GM21717 (cell line): ENCODE results near the gene FN3K.
"Not testable (repeated sequence)": the region's sequence is repeated elsewhere in the genome, so short reads cannot be mapped to it uniquely, and the experiment has no call there.

Experiments used
- ATAC-seq: cut with Tn5 transposase; IDR thresholded peaks from one replicate; pipeline ENCODE4 v1.9.1; 2021; ENCODE audit warnings: mild to moderate bottlenecking, moderate library complexity; ENCODE audit not compliant: unreplicated experiment

The FN3K gene

DNA sequence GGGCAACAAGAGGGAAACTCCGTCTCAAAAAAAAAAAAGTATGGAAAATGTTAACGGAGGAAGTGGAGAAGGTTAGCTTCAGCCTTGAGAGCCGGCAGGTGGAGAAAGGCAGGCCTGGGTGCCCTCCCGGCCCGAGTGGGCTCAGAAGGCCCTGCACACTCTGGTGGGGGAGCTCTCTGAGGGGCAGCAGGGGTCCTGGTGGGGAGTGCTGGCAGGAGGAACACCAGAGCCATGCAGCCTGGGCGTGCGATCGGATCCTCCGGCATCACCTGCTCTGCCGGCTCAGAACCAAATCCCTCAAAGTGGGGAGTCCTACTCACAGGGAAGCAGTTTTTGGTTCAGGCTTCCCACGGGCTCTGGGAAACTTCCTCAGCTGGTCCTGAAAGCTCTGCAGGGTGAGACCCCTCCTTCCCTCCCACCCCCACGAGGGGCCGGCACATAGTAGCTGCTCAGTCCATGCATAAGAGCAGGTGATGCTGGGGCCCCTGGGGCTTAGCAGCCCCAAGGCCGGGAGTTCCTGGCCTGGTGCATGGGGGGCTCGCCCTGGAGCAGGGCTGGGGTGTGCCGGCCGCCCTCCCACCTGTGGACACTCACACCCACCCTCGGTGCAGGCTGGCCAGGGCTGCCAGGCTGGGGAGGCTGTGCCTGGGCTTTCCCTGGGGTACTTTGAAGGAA, 1.2 kb downstream of the FN3K start:
- no peak for ATAC-seq

DNA sequence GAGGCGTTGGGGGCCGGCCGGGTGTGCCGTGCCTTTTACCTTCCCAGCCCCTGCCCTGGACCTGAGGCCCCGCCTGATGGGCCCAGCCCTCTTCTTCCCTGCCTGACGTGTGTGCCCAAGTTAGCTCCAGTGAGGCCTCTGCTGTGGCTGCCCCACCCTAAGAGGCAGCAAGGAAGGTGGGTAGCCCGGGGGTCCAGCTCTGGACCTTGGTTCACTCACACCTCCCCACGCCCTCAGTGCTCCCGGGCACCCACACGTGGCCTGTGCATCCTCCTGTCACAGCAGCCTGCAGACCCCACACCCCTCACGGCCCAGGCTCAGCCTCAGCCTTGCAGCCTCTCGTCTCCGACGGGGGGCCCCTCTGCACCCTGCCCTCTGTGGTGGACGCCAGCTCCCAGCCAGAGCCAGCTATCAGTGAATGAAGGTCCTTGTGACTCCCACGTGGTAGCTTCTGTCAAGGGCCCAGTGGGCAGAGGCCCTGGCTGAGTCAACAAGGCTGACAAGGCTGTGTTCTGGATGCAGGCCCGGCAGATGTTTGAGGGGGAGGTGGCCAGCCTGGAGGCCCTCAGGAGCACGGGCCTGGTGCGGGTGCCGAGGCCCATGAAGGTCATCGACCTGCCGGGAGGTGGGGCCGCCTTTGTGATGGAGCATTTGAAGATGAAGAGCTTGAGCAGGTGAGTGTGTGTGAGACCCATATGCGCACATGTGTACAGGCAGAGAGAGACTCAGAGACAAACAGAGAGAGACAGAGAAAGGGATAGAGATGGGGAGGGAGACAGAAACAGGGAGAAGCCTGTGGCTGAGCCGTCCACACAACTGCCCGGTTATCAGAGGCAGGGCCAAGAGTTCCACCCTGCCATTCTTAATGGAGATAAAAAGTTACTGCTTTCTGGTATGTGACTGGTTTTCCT, 2.8 kb downstream of the FN3K start:
- ATAC-seq, result no peak

DNA sequence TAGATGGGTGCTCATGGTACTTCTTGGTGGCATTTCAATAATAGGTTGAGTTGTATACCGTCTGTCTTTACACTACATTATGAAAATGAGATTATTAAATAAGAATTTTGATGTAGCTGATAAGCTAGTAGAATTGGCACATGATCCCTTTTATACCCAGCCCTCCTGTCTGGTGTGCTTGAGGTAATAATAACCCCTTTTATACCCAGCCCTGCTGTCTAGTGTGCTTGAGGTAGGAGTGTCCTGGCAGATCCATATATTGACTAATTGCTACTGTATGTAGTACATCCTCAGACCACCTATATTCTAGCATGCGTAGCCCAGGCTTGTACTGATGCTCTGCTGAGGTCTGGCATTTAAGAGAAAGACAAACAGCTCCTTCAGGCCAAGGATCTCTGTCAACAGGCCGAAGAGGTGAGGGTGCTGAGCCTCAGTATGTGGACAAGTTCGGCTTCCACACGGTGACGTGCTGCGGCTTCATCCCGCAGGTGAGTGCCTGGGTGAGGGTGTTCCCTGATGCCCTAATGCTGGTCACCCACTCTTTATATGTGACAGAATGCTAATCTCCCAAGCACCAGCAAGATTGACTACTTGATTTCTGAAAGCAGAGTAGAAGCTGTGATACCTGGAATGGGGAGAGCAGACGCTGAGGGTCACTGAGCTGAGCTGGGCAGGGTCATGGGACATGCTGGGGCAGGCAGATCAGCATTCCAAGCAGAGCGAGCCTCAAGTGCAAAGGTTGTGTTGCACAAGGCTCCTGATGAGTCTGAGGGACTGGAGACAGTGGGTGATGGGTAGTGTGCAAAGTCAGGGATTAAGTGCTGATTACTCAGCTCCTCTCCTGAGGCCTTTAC, 5.7 kb downstream of the FN3K start:
- no peak for ATAC-seq

DNA sequence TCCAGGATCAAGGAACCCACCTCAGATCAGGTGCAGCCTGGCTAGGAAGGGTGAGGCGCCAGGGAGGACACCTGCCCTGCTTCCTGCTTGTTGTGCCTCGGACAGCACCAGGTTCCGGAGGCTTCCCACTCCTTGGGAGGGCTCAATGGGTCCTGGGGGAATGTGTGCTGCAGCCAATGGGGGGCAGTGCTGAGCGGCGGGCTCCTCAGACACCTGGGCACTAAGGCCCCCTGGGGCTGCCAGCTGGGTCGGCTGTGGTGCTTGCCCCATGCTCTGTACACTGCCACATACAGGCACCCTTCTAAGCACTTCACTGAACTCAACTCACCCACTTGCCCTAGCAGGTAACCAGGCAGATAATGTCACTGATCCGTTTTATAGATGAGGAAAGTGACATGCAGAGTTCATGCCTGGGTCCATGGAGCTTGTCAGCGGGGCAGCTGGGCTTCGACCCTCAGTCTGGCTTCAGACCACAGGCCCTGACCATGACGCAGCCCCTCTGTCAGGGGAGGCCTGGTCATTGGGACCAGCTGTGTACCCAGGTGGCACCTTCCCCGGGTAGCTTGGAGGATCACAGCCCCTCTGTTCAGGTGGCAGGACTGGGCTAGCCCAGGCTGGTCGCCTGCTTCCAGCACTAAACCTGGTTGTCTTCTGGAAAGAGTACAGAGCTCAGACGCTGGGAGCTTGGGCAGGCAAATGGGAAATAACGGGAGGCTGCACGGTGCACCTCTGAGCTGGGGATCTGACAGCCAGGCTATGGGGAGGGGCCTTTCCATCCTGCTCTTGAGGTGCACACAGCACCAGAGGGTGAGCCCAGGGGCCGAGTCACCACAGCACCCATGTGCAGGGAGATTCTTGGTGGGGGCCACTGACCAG, 8.2 kb downstream of the FN3K start:
- ATAC-seq, result no peak

DNA sequence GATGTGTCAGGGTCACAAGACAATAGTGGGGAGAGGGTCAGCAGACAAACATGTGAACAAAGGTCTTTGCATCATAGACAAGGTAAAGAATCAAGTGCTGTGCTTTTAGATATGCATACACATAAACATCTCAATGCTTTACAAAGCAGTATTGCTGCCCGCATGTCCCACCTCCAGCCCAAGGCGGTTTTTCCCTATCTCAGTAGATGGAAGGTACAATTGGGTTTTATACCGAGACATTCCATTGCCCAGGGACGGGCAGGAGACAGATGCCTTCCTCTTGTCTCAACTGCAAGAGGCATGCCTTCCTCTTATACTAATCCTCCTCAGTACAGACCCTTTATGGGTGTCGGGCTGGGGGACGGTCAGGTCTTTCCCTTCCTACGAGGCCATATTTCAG, 9.3 kb downstream of the FN3K start:
- not testable (repeated sequence) for ATAC-seq

DNA sequence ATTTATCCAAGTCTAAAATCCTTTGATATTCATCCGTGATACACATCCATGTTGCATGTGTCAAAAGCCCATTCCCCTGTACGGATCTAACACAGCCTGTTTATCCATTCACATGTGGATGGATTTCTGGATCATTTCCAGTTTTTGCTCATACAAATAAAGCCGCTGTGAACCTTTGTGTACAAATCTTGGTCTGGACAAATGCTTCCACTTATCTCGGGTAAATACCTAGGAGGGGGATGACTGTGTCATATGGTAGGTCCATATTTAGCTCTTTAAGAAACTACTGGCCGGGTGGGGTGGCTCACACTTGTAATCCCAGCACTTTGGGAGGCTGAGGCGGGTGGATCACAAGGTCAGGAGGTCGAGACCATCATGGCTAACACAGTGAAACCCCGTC, 10.1 kb downstream of the FN3K start:
- ATAC-seq, result no peak

DNA sequence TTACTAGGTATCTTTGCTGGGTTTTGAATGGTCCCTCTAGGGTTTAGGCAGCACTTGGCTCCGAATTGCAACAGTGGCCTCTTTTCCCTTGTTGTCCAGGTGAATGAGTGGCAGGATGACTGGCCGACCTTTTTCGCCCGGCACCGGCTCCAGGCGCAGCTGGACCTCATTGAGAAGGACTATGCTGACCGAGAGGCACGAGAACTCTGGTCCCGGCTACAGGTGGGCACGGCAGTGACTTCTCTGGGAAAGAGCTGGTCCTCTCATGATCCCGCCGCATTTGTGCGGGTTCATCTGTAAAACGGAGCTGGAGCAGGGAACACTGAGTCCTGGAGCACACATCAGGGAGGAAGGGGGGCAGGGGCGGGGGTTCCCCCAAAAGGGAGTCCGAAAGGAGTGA, 13.3 kb downstream of the FN3K start:
- no peak for ATAC-seq

DNA sequence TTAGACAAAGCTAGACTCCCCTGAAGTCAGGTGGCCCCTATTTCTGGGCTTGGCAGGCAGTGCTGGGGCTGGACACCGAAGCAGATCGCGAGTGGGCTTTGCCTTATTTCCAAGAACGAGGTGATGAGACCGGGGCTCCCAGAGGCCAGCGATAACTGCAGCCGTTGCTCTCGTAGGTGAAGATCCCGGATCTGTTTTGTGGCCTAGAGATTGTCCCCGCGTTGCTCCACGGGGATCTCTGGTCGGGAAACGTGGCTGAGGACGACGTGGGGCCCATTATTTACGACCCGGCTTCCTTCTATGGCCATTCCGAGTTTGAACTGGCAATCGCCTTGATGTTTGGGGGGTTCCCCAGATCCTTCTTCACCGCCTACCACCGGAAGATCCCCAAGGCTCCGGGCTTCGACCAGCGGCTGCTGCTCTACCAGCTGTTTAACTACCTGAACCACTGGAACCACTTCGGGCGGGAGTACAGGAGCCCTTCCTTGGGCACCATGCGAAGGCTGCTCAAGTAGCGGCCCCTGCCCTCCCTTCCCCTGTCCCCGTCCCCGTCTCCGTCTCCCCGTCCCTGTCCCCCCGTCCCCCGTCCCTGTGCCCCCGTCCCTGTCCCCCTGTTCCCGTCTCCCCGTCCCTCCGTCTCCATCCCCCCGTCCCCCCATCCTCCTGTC, 15.0 kb downstream of the FN3K start:
- no peak for ATAC-seq

DNA sequence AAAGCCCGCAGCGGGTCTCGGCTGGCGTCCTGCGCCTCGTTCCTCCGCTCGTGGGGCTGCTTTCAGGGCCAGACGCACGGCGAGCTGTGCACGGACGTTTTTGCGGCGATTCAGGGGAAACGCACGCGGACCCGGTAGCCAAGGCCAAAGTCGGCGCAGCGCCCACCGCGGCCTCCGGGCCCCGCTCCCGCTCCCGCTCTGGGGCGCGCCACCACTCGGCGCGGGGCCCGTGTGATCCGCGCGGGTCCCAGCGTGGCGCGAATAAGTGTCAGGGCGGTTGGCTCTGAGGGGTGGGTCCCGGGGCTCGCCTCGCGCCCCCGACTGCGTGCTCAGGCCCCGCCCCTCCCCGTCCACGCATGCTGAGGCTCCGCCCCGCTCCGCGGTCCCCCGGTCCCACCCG, 15.8 kb downstream of the FN3K start:
- ATAC-seq, result no peak

DNA sequence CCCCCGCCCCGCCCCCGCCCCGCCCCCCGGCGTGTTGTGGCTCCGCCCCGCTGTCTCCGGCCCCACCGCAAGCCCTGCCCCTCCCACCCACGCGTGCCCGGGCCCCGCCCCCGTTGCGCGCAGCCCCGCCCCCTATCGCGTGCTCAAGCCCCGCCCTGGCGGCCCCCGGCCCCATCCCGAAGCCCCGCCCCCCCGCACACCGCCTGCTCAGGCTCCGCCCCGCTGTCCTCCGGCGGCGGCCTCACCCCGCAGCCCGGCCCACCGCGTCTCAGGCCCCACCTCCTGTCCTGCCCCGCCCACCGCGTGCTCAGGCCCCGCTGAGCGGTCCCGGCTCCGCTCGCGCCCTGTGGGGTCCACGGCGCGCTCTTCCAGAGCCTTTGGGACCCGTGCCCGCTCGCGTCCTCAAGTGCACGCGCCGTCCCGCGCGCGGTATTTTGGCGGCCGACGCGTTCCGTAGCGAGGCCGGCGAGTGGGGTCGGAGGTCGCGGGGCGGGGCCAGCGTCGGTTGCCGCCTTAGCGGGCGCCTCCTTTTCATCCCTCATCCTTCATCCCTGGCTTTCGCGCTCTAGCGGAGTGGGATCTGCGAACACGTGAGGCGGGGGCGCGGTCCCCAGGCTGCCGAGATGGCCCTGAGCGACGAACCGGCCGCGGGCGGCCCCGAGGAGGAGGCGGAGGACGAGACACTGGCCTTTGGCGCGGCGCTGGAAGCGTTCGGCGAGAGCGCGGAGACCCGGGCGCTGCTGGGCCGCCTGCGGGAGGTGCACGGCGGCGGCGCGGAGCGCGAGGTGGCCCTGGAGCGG, 16.4 kb downstream of the FN3K start, which contains the start of gene TBCD:
Gene TBCD (plus strand): TSS at position 495 of the 800 bp plus-strand sequence. CDS start 129 bp downstream, at position 624.
- ATAC-seq, result peak; percentile 66

DNA sequence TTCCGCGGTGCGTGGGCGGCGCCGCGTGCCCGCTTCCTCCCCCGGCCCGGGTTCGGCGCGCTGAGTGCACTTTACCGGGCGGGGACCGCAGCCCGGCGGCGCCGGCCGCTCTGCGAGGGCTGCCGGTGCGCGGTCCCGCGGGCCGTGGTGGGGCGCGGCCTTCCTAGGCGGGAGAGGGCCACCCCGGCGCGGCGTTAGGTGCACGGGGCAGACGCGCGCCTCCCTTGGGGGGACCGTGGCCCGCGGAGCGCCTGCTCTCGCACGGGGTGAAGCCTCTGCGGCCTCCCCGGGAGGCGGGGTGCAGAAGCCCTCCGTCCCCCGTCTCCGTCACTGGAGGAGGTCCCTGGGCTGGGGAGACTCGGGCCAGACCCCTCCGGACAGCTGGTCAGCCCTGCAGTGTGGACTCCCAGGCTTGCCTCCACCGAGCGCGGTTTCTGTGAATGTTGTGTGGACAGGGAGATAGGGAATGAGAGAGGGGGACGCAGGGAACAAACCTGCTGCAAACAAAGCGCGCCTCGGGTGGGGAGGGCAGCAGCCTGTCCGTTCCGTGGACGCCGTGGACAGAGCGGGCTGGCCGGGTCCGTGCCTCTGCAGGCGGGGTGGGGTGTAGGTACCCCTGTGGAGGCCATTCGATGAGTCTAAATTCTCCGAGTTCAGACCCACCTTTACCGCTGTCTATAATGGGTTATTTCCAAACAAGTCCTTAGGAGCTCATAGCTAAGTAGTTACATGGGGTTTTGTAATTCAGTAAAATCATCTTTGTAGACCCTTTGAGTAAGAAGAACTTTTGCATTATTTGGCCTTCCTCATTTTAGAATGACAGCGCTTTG, 17.2 kb downstream of the FN3K start:
- ATAC-seq, result peak; percentile 20

DNA sequence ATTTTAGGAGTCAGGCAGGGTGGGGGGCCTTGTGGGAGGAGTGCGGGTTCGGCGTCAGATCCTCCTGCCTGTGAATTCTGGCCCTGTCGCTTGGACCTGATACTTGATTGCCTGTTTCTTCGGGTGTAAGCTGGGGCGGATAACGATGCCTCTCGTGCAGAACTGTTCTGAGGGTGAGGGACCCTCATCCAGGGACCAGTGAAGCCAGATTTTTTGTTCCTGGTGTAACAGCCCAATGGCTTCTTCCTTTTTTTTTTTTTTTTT, 17.7 kb downstream of the FN3K start:
- ATAC-seq, result no peak

DNA sequence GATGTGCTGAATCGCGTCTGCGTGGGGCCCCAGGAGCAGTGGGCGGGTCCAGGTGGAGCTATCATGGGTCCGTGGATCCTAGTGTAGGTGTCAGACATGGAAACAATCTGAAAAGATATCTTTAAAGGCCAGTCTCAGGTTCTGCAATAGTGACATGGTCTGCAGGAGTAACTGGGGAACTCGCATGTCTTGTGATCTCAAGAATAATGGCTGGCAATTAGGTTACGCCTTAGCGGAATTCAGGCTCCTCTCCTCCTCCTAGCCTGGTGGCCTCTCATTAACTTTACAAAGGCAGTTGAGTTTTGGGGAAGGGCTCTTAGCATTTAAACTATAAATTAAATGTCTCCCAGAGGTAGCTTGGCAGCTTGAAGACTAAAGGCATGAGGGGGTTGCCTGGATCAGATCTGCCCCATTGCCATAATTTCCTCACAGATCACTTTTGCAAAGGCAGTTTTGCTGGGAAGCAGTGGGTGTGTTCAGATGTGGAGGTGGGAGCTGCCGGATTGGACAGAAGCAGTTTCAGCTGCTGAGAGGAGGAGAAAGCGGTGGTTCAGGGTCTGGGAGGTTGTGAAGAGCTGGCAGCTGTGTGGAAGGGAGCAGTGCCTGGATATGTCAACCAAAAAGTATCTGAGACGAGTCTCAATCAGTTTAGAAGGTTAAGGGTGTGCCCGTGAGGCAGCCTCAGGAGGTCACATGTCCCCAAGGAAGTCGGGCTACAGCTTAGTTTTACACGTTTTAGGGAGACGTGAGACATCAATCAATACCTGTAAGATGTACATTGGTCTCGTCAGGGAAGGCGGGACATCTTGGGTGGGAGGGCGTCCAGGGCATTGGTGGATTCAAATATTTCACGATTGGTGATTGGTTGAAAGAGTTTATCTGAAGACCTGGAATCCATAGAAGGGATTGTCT, 19.1 kb downstream of the FN3K start:
- ATAC-seq, result no peak

DNA sequence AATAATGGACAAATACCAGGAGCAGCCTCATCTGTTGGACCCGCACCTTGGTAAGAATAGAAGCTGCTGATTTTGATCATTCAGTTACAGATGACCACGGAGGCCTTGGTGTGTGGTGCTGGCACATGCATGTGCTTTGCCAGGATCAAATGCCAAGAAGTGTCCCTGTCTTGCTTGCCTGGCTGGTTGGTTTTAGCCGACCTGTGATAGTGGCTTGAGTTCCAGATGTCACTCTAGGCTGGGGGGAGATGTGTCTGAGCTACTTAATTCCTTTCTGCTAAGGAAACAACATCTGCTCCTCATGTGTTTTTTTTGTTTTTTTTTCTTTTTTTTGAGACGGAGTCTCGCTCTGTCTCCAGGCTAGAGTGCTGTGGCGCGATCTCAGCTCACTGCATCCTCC, 20.8 kb downstream of the FN3K start:
- no peak for ATAC-seq

DNA sequence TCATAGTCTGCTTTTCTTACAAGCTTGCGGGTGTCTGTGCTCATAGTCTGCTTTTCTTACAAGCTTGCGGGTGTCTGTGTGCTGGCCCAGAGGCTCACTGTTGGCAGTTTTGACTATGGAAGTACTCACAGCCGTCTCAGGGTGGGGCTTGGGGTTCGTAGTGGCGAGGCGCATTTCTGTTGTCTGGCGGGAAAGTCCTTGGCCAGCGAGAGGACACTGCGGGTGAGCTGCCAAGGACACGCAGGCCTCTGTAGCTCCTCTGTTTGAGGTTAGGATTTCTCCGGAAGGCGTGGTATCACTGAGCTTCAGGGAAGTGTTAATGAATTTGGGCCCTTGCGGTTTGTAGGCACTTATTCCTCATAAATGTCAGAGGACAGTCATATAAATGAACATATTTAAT, 30.0 kb downstream of the FN3K start:
- ATAC-seq, result no peak

DNA sequence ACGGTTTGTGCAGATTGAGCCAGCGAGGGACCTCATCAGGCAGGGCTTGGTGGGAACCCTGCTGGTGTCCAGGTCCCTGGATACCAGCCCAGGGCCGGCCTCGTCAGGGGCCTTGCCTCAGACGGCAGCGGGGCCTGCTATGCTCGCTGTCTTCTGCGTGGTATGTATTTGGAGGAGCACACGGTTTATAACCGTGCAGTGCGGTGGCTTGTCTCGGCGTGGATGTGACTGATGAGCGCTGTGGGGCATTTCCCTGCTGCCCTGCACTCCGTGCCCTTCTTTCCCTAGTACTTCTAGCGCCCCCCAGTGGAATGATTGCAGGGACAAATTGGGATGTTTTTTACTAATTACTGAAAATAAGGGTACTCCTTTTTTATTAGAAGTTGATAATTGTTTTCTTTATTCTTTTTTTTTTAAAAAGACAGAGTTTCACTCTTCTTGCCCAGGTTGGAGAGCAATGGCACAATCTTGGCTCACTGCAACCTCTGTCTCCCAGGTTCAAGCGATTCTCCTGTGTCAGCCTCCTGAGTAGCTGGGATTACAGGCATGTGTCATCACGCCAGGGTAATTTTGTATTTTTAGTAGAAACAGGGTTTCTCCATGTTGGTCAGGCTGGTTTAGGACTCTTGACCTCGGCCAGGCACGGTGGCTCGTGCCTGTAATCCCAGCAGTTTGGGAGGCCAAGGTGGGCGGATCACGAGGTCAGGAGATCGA, 31.8 kb downstream of the FN3K start:
- no peak for ATAC-seq

DNA sequence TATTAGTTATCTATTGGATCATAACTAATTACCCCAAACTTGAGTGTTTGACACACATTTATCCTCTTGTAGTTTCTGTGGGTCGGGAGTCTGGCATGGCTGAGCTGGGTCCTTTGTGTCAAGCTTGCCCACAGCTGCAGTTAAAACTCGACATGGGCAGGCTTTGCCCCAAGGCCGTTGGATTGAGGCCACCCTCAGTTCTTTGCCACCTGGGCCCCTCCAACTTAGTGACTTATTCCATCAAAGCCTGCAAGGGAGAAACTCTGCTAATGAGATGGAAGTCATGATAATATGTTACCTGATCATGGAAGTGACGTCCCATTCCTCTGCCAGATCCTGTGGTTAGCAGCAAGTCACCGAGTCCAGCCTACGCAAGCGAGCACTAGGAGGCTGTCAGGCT, 33.6 kb downstream of the FN3K start:
- no peak for ATAC-seq
